GM10248 (cell line): ENCODE measurements around the gene MAB21L1.

ENCODE experiments used
- CTCF ChIA-PET: fragments of 300-600 bp; sonication (Branson Sonifier 250); formaldehyde crosslinking; extraction: SDS; loops from one replicate; lab custom pipeline; 2021; ENCODE audit warnings: antibody characterized with exemption; lab: Yijun Ruan, JAX
- POLR2A ChIA-PET: fragments of 350-650 bp; sonication (Branson Sonifier 250); formaldehyde crosslinking; extraction: SDS; loops from one replicate; lab custom pipeline; 2020; ENCODE audit warnings: antibody characterized with exemption; lab: Yijun Ruan, JAX
- DNase-seq: peaks from one replicate; pipeline ENCODE4 v3.0.0; 2012; ENCODE audit errors: extremely low spot score
- TF ChIP-seq, protein P1 (sequence below): IDR thresholded peaks from 2 replicates; pipeline ENCODE4 v1.5.1; 2012; ENCODE audit warnings: mild to moderate bottlenecking, low read depth; ENCODE audit errors: extremely low read depth, missing control alignments, control extremely low read depth

MAB21L1 gene

DNA sequence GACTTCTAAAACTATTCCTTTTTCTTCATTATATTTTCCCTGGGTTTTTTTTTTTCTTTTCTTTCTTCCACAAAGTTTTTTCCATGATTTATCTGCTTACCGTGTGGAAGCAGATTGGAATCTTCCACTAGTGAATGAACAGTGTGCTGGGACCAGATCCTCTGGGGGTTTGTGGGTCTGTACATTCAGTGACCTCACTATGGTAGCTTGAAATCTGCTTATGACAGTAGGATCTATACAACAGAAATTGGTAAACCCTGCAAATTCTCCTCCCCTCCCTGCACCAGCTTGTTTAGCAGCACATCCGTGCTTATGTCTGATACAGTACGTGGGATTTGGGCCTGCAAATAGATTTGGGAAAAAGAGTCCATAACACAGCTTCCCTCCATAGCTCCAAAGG lies 26.0 kb upstream of the MAB21L1 start:
- no peak for DNase-seq
- ChIA-PET POLR2A (no interaction called here), CTCF (no interaction called here)
- TF ChIP-seq, protein P1, sequence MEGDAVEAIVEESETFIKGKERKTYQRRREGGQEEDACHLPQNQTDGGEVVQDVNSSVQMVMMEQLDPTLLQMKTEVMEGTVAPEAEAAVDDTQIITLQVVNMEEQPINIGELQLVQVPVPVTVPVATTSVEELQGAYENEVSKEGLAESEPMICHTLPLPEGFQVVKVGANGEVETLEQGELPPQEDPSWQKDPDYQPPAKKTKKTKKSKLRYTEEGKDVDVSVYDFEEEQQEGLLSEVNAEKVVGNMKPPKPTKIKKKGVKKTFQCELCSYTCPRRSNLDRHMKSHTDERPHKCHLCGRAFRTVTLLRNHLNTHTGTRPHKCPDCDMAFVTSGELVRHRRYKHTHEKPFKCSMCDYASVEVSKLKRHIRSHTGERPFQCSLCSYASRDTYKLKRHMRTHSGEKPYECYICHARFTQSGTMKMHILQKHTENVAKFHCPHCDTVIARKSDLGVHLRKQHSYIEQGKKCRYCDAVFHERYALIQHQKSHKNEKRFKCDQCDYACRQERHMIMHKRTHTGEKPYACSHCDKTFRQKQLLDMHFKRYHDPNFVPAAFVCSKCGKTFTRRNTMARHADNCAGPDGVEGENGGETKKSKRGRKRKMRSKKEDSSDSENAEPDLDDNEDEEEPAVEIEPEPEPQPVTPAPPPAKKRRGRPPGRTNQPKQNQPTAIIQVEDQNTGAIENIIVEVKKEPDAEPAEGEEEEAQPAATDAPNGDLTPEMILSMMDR = no peak

DNA sequence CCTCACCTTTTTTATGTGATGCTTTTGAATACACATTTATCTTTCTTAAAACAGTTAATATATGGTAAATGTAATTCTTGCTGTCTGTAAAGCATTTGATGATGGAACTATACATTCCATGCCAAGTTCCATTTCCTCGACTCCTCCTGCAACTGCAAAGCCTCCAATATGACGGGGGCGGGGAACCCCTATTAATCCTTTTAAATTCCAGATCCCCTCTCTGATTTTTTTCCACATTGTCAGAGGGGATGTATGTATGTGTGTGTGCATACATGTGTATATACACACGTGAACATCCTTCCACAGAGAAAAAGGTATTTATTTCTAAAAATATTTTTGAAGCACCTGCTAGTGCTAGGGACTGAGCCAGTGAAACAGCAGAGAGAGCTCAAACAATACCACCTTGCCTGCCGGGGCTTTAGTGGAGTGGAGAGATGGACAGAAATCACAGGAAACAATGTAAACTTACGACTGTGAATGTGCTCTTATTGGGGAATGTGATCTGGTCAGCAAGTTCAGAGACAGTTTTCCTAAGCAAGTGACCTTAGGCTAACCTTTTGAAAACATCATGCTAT lies 25.3 kb upstream of the MAB21L1 start:
- TF ChIP-seq, protein P1 = no peak
- no peak for DNase-seq
- POLR2A ChIA-PET = no interaction called here
- CTCF ChIA-PET = interaction anchor here (0.8 to 1.0 kb wide), 2 partner anchors 12 to 14 kb away, joined by 3 to 5 read pairs; no protein-coding TSS in a partner anchor

DNA sequence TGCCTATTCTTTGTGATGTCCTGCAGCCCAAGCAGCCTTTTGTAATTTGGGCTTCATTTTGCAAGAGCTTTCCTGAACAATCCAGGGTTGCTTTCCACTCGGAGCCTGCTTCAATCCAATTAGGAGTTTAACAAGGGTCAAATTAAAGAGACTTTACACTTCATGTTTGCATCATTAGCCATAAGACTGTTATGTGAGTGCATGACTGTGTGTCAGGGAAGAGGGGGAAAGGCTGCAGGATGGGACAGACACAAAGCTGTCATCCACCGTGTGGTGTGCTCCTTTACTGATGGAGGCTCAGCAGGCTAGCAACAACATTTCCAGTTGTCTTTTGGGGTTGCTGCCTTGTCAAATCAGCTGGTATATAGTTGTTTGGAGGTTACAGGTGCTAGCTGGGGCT lies 23.7 kb upstream of the MAB21L1 start:
- DNase-seq = no peak
- ChIA-PET CTCF (no interaction called here), POLR2A (no interaction called here)
- TF ChIP-seq, protein P1 = no peak

DNA sequence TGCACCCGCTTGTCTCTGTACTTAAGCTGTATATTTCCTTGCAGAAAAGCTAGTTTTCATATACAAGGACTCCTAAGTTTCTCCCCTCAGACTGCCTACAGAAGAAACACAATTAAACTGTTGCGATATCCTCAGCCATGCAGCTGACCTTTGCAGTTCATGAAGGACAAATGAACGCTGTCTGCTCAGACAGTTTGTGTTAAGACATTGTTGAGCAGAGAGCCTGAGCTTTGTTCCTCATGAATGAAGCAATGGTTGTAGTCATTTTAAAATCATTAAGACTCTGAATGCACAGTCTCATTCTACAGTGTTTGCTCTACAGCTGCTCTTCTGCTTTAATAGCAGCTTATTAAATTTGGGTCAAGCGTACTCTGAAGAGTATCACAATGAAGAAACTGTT lies 23.2 kb upstream of the MAB21L1 start:
- POLR2A ChIA-PET = no interaction called here
- TF ChIP-seq, protein P1 = no peak
- CTCF ChIA-PET = interaction anchor here (1.0 kb wide), 1 partner anchor 16 kb away, joined by 3 read pairs; no protein-coding TSS in a partner anchor
- no peak for DNase-seq

DNA sequence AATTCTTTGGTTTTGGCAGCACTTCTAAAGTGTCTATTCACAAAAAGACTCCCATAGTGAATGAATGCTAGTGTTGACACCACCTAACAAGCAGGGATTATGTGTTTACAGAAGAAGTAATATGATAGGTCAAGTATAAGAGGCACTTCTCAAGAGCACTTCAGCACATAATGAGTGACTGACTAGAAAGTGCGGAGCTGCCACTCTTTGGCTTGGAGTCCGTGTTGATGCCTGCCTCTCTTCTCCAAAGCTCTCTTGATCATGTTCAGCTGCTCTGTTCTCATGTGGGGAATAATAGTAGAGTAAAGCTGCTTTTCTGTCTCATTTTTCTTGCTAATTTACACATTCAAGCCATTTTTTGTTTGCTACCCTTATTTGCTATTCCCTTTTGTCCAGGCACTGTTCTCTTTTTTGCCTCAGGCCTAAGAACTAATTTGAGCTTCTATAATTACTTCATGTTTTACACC lies 22.7 kb upstream of the MAB21L1 start:
- no peak for DNase-seq
- TF ChIP-seq, protein P1 = no peak
- POLR2A ChIA-PET = no interaction called here
- CTCF ChIA-PET = interaction anchor here (1.0 kb wide), 1 partner anchor 16 kb away, joined by 3 read pairs; no protein-coding TSS in a partner anchor

DNA sequence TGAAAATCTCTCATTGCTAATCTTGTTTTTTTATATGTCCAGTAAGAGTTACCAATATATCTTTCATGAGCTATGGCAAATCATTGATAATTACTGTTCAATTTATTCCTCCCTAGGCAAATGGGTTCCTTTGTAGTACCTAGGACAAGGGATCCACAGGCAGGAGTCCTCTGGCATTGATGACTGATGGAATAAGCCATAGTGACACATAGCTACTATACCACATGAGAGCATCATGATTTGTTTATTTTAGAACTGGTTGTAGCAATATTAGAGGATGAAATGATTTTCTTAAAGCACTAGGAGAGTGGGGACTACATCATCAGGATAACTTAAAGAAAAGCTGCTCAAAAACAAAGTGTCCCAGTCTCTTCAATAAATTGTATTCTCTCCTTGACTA lies 21.7 kb upstream of the MAB21L1 start:
- ChIA-PET CTCF (no interaction called here), POLR2A (no interaction called here)
- no peak for DNase-seq
- TF ChIP-seq, protein P1 = no peak
